Measurements from ENCODE around the gene NUDT8.

DNA sequence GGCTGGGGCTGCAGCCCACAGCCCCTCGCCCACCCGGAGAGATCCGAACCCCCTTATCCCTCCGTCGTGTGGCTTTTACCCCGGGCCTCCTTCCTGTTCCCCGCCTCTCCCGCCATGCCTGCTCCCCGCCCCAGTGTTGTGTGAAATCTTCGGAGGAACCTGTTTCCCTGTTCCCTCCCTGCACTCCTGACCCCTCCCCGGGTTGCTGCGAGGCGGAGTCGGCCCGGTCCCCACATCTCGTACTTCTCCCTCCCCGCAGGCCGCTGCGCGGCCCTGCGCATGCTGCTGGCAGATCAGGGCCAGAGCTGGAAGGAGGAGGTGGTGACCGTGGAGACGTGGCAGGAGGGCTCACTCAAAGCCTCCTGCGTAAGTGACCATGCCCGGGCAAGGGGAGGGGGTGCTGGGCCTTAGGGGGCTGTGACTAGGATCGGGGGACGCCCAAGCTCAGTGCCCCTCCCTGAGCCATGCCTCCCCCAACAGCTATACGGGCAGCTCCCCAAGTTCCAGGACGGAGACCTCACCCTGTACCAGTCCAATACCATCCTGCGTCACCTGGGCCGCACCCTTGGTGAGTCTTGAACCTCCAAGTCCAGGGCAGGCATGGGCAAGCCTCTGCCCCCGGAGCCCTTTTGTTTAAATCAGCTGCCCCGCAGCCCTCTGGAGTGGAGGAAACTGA is 45.4 kb downstream of the NUDT8 start:
- TF ChIP-seq EZH2phosphoT487 (IDR thresholded peaks at IDR 0.05; ENCODE audit: insufficient read depth, low read depth) (no peak), EZH2 (IDR thresholded peaks at IDR 0.05; ENCODE audit: insufficient read depth, poor library complexity, severe bottlenecking) (no peak)
